Ovary (tissue), 9 donors: ENCODE results near the gene TULP1. TPM values are rescaled to one million over a fixed set of nuclear protein-coding genes. Genes with fewer than 3 reads are reported as not detected.

Experiments
- DNase-seq, 5 donors: peaks; one replicate each; pipeline ENCODE4 v3.0.0-alpha.2; 2019 to 2020
- H3K27ac ChIP-seq, 2 donors: fragments of 200-600 bp; one replicate each; pipeline versions ENCODE4 v1.5.1 to v1.8.0; 2019 to 2022
- H3K27me3 ChIP-seq: fragments of 200-600 bp; one replicate; pipeline ENCODE4 v1.8.0; 2022
- H3K36me3 ChIP-seq: fragments of 200-600 bp; sonication (generic); one replicate; pipeline ENCODE4 v1.5.1; 2019
- H3K4me1 ChIP-seq: one replicate; pipeline ENCODE4 v1.8.1; 2013; ENCODE audit warnings: mild to moderate bottlenecking, moderate library complexity; ENCODE audit not compliant: insufficient read depth
- H3K4me3 ChIP-seq: fragments of 200-600 bp; sonication (generic); one replicate; pipeline ENCODE4 v1.5.1; 2017
- H3K9me3 ChIP-seq, 2 donors: fragments of 200-600 bp in 1 of 2; sonication (generic) in 1 of 2; one replicate each; pipeline versions ENCODE4 v1.5.1 to v1.8.1; 2013 to 2019; ENCODE audit warnings: mild to moderate bottlenecking in 1 of 2, moderate library complexity in 1 of 2
- EP300 ChIP-seq: sonication (generic); formaldehyde crosslinking; IDR thresholded peaks from one replicate; pipeline ENCODE4 v1.6.1; 2017; ENCODE audit warnings: antibody characterized with exemption
- POLR2A ChIP-seq: fragments of 450-650 bp; IDR thresholded peaks from one replicate; pipeline ENCODE4 v1.6.1; 2017; ENCODE audit warnings: antibody characterized with exemption, mild to moderate bottlenecking, moderate library complexity
- WGBS, 3 donors: extraction: QIAGEN DNeasy Blood & Tissue Kit in 1 of 3; methylation state at CpG; one replicate each; pipeline versions ENCODE4 v1.1.5 to v1.1.7; 2013 to 2017; 5-methylcytosine and 5-hydroxymethylcytosine counted together
- intact Hi-C, 4 donors: fragments of 100-400 bp; cut with DNase I; formaldehyde crosslinking; loops; one replicate each; pipeline versions ENCODE4 v1.11.0 to v1.15.1; 2022 to 2023
- polyA plus RNA-seq, 2 donors: library from polyadenylated mRNA; stranded (reverse); fragments of 200-250 nt in 1 of 2; fragments of 350-450 nt in 1 of 2; fragmentation: Illumina TruSeq in 1 of 2; extraction: RNeasy Lipid Tissue Mini Kit (QIAGEN cat#74804) in 1 of 2; gene quantifications; one replicate each; pipeline ENCODE4 v1.2.3, GENCODE V29; 2013 to 2014
- total RNA-seq, 7 donors: library from RNA; depleted of rRNA in 2 of 7; stranded (reverse); fragments of >200 nt in 2 of 7; fragmentation: NEBNext Ultra II Directional in 3 of 7; extraction: Animal tissue kit (Norgen Biotek cat#: 25700) in 3 of 7; gene quantifications; one replicate each; pipeline versions ENCODE4 v1.1.0 to v1.2.4, GENCODE V29; 2016 to 2023
- TF ChIP-seq, protein P1 (sequence below), 3 donors: fragments of 450-650 bp in 2 of 3; fragments of 200-600 bp in 1 of 3; IDR thresholded peaks; one replicate each; pipeline versions ENCODE4 v1.5.1 to v1.8.0; 2016 to 2022; ENCODE audit warnings: antibody characterized with exemption in 3 of 3, mild to moderate bottlenecking in 1 of 3
- donor health status: DM: no; HTN: no; CAD: no; lungs with moderate emphysema.
- donor health status: DM: no; HTN: no; CAD: no.
- donor health status: Bipolar disorder and iron deficiency.
- donor health status: DM: yes; HTN: yes; CAD: no.
- donor health status: DM: no; HTN: no; CAD: no.
- donor health status: DM: yes; HTN: yes; CAD: no.

TULP1 gene
- total and polyA plus RNA-seq, 9 donors = 0.17 to 1.1 (median 0.45) TPM; not detected in 3

DNA sequence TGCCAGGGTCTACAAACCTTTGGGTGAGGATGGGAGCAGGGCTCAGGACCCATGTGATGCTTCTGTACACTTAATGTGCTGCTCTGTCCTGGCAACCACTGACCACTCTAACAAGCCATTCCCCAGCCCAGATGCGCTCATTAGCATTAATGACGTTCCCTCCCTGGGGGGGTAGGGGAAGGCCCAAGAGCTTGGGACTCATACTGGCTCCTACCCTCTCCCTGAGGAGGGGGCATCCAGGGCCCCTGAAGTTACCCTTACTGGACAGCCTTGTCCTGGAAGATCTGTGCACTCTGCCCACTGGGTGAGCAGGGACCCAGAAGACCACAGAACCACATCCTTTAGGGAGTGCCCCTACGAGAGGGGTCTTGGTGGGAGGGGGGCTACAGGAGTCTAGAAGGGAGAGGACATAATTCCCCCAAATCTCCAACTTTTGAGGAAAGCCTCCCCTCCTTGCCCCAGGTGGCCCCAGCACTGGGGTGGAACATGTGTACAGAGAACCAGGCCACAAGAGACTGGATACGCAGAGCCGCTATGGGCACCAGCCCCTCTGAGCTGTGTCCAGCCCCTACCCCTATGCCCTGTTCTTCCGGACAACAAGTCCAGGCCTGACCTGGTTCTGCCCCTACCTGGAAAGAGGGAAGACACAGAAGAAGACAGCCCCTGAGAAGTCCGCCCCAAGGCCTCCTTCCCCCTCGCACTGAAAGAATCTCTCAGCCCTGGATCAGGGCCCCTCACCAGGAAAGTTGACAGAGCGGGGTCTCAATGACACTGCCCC lies 17.2 kb downstream of the TULP1 start:
- DNase-seq = peak in 2 of 5 donors; percentile 47 to 55

DNA sequence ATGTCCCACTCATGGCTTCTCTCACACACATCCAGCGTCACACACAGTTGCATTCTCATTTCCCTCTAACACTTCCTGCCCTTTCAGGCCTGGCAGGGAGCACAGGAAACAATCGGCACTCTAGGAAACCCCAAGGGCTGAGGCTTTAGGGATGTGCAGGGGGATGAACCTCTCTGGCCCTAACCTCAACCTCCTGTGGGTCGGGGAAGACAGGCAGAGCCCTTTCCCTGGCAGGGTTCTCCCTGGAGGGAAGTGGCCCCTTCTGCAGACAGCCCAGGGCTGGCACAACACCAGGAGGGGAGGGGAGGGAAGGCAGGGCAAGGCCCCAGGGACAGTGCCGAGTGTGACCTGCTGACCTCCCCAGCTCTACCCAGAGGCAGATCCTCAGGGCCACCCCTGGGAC lies 18.5 kb downstream of the TULP1 start:
- WGBS, 3 donors = 7 to 16% (median 11%) methylated on average over 4 of the region's 4 CpGs
- H3K27ac ChIP-seq = peak overlapping the region; percentile 45 to 97
- peak overlapping the region; percentile 95 for H3K4me3 ChIP-seq
- H3K36me3 ChIP-seq = no peaks in the 10 kb centered on the region
- DNase-seq = peak in 3 of 5 donors; percentile 59 to 70 (median 66)
- no peaks in the 10 kb centered on the region for H3K27me3 ChIP-seq
- intact Hi-C loops = loop anchor here in 1 of 4 donors (10.0 kb wide), 2 partner anchors 101 to 241 kb away; partner anchors contain the start of gene ARMC12
- no peaks in the 10 kb centered on the region for H3K9me3 ChIP-seq
- H3K4me1 ChIP-seq = peaks cover 42% of the 10 kb centered on the region
- TF ChIP-seq EP300 (no peak), POLR2A (no peak)
- TF ChIP-seq, protein P1, sequence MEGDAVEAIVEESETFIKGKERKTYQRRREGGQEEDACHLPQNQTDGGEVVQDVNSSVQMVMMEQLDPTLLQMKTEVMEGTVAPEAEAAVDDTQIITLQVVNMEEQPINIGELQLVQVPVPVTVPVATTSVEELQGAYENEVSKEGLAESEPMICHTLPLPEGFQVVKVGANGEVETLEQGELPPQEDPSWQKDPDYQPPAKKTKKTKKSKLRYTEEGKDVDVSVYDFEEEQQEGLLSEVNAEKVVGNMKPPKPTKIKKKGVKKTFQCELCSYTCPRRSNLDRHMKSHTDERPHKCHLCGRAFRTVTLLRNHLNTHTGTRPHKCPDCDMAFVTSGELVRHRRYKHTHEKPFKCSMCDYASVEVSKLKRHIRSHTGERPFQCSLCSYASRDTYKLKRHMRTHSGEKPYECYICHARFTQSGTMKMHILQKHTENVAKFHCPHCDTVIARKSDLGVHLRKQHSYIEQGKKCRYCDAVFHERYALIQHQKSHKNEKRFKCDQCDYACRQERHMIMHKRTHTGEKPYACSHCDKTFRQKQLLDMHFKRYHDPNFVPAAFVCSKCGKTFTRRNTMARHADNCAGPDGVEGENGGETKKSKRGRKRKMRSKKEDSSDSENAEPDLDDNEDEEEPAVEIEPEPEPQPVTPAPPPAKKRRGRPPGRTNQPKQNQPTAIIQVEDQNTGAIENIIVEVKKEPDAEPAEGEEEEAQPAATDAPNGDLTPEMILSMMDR (IDR thresholded peaks at IDR 0.05) = no peak

More for the DNA sequence above, 17.2 kb downstream of the TULP1 start:
- WGBS, 3 donors = 33 to 46% (median 35%) methylated on average over 8 to 9 of the region's 9 CpGs
- peaks cover 40% of the 10 kb centered on the region for H3K4me1 ChIP-seq
- H3K4me3 ChIP-seq = peak overlapping the region; percentile 95
- H3K27ac ChIP-seq = peak overlapping the region; percentile 97 to 99
- H3K27me3 ChIP-seq = no peaks in the 10 kb centered on the region
- no peaks in the 10 kb centered on the region for H3K36me3 ChIP-seq
- no peaks in the 10 kb centered on the region for H3K9me3 ChIP-seq
- TF ChIP-seq POLR2A = no peak
- TF ChIP-seq EP300 = no peak
- TF ChIP-seq, protein P1 (IDR thresholded peaks at IDR 0.05) = no peak
- intact Hi-C loops = loop anchor here in 1 of 4 donors (2.0 to 10.0 kb wide), 3 partner anchors 27 to 239 kb away; partner anchors contain the start of genes ARMC12 and RPL10A

DNA sequence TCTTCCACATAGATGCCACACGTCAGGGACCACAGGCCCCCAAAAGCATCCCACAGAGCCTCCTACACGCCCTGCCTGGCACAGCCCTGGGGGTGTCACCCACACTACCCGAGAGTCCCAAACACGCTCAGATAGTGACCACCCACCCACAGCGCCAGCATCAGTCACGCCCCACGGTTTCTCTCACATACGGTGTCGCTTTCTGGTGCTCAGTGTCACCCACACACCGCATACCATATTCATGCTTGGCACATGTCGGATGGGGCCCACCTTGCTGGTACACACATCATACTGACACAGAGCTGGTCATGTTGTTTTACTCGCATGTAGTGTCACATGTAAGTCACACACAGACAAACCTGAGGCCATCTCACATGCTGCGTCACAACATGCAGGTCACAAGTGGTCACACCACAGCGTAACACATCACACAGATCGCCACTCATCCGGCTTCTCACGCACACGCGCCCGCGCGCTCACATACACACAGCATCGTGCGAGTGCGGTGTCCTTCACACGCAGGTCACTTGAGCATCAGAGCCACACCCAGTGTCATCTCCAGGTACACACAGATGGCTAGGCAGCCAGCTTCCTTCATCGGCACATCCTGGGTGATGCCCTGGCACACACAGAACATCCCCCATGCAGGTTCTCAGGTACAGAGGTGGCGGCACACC lies 19.3 kb downstream of the TULP1 start:
- Histone ChIP-seq H3K4me1 (peaks cover 42% of the 10 kb centered on the region), H3K27me3 (no peaks in the 10 kb centered on the region), H3K4me3 (peak overlapping the region; percentile 95), H3K27ac (peak overlapping the region in 1 of 2 donors; percentile 45), H3K36me3 (no peaks in the 10 kb centered on the region), H3K9me3 (no peaks in the 10 kb centered on the region)
- 72 to 83% (median 76%) methylated on average over 28 of the region's 28 CpGs for WGBS, 3 donors
- TF ChIP-seq, protein P1 (IDR thresholded peaks at IDR 0.05) = no peak
- TF ChIP-seq EP300 (no peak), POLR2A (no peak)
- peak in 1 of 5 donors; percentile 49 for DNase-seq
- intact Hi-C loops = loop anchor here in 1 of 4 donors (10.0 kb wide), 2 partner anchors 101 to 241 kb away; partner anchors contain the start of gene ARMC12

DNA sequence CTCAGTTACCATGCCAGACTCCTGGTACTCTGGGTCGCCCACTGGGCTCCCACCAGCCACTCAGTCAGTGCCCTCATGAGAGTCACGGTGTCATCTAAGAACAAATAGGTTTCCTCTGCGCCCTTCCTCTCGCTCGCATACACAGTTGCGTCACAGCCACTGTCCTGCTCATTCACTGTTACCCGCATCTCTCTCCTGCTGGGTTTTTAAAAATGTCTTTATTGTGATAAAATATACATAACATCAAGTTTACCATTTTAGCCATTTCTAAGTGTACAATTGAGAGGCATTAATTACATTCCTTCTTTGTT lies 19.8 kb downstream of the TULP1 start:
- Histone ChIP-seq H3K4me1 (peaks cover 41% of the 10 kb centered on the region), H3K36me3 (no peaks in the 10 kb centered on the region), H3K27me3 (no peaks in the 10 kb centered on the region), H3K9me3 (no peaks in the 10 kb centered on the region), H3K27ac (peak overlapping the region in 1 of 2 donors; percentile 98), H3K4me3 (no peak overlapping the region)
- intact Hi-C loops = loop anchor here in 1 of 4 donors (10.0 kb wide), 2 partner anchors 102 to 242 kb away; partner anchors contain the start of gene ARMC12
- no peak for DNase-seq
- WGBS, 3 donors = 67 to 78% (median 77%) methylated on average over 7 of the region's 7 CpGs
- TF ChIP-seq EP300 (no peak), POLR2A (no peak)
- TF ChIP-seq, protein P1 (IDR thresholded peaks at IDR 0.05) = no peak
